Measurements from ENCODE around the gene OR2AG1.

GRCh38 chr11:6799402-6799801, 16.6 kb downstream of the OR2AG1 start, which contains the start of gene OR6A2:
- TF ChIP-seq, protein P1, sequence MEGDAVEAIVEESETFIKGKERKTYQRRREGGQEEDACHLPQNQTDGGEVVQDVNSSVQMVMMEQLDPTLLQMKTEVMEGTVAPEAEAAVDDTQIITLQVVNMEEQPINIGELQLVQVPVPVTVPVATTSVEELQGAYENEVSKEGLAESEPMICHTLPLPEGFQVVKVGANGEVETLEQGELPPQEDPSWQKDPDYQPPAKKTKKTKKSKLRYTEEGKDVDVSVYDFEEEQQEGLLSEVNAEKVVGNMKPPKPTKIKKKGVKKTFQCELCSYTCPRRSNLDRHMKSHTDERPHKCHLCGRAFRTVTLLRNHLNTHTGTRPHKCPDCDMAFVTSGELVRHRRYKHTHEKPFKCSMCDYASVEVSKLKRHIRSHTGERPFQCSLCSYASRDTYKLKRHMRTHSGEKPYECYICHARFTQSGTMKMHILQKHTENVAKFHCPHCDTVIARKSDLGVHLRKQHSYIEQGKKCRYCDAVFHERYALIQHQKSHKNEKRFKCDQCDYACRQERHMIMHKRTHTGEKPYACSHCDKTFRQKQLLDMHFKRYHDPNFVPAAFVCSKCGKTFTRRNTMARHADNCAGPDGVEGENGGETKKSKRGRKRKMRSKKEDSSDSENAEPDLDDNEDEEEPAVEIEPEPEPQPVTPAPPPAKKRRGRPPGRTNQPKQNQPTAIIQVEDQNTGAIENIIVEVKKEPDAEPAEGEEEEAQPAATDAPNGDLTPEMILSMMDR (IDR thresholded peaks at IDR 0.05), result no peak
- TF ChIP-seq POLR2A (IDR thresholded peaks at IDR 0.05) (no peak), POLR2AphosphoS5 (IDR thresholded peaks at IDR 0.05) (no peak), EP300 (IDR thresholded peaks at IDR 0.05; ENCODE audit: low read depth) (no peak)
